ENCODE data around the gene SIAE.

The SIAE gene

GRCh38 chr11:124673333-124674167, at the start of gene SIAE, which contains the start of gene SPA17:
Gene SIAE, minus strand, starts transcription at chr11:124673739. Its CDS starts 31 bp downstream, at chr11:124673708.
Gene SPA17, plus strand, starts transcription at chr11:124673904. Its CDS starts 1,361 bp downstream, at chr11:124675265.
- no peaks in the 10 kb centered on the region for H3K27me3 ChIP-seq (ENCODE audit: insufficient read depth, low read length, poor library complexity, severe bottlenecking)
- H3K9me3 ChIP-seq (ENCODE audit: insufficient read depth, low read depth, low read length), result no peaks in the 10 kb centered on the region
- no peaks in the 10 kb centered on the region for H4K20me1 ChIP-seq (ENCODE audit: insufficient read depth, low read length, poor library complexity, severe bottlenecking)
- peak within 1 kb of the TSS; percentile 79 for H3K4me3 ChIP-seq (ENCODE audit: low read length, poor library complexity, severe bottlenecking)
- H3K4me2 ChIP-seq (ENCODE audit: low read depth, low read length, poor library complexity, severe bottlenecking), result peak within 1 kb of the TSS; percentile 65
- no peaks in the 10 kb centered on the region for H3F3A ChIP-seq (ENCODE audit: low read depth)
- H3K9ac ChIP-seq (ENCODE audit: low read depth, low read length, poor library complexity, severe bottlenecking), result peak within 1 kb of the TSS; percentile 76
- TF ChIP-seq EZH2phosphoT487 (IDR thresholded peaks at IDR 0.05; ENCODE audit: borderline replicate concordance) (no peak), CTCF (conservative IDR thresholded peaks at IDR 0.05; ENCODE audit: low read length) (no peak)
- H3K4me1 ChIP-seq (ENCODE audit: insufficient read depth, low read length, poor library complexity, severe bottlenecking), result peaks cover 33% of the 10 kb centered on the region
- H2AFZ ChIP-seq (ENCODE audit: low read length), result peak within 1 kb of the TSS; percentile 83
- no peaks in the 10 kb centered on the region for H3K36me3 ChIP-seq (ENCODE audit: insufficient read depth, low read length)
- H3K9me2 ChIP-seq (replicated peaks; ENCODE audit: low read depth, low read length), result no peaks in the 10 kb centered on the region
- no peaks in the 10 kb centered on the region for H3K79me2 ChIP-seq (ENCODE audit: insufficient read depth, low read length)

GRCh38 chr11:124722176-124722575, 48.6 kb upstream of the SIAE start:
- Histone ChIP-seq H3K27me3 (ENCODE audit: insufficient read depth, low read length, poor library complexity, severe bottlenecking) (peaks cover 12% of the 10 kb centered on the region), H3F3A (ENCODE audit: low read depth) (no peaks in the 10 kb centered on the region), H3K4me1 (ENCODE audit: insufficient read depth, low read length, poor library complexity, severe bottlenecking) (peaks cover 55% of the 10 kb centered on the region), H2AFZ (ENCODE audit: low read length) (no peak overlapping the region), H3K79me2 (ENCODE audit: insufficient read depth, low read length) (no peaks in the 10 kb centered on the region), H3K9me3 (ENCODE audit: insufficient read depth, low read depth, low read length) (no peaks in the 10 kb centered on the region), H3K4me3 (ENCODE audit: low read length, poor library complexity, severe bottlenecking) (no peak overlapping the region), H3K9me2 (replicated peaks; ENCODE audit: low read depth, low read length) (no peaks in the 10 kb centered on the region), H3K36me3 (ENCODE audit: insufficient read depth, low read length) (no peaks in the 10 kb centered on the region), H4K20me1 (ENCODE audit: insufficient read depth, low read length, poor library complexity, severe bottlenecking) (no peaks in the 10 kb centered on the region), H3K4me2 (ENCODE audit: low read depth, low read length, poor library complexity, severe bottlenecking) (peak overlapping the region; percentile 3), H3K9ac (ENCODE audit: low read depth, low read length, poor library complexity, severe bottlenecking) (no peak overlapping the region)
- TF ChIP-seq CTCF (conservative IDR thresholded peaks at IDR 0.05; ENCODE audit: low read length), result no peak
- no peak for TF ChIP-seq EZH2phosphoT487 (IDR thresholded peaks at IDR 0.05; ENCODE audit: borderline replicate concordance)

- peaks cover 40% of the 10 kb centered on the region for H3K4me1 ChIP-seq (ENCODE audit: insufficient read depth, low read length, poor library complexity, severe bottlenecking)
- H3F3A ChIP-seq (ENCODE audit: low read depth), result no peaks in the 10 kb centered on the region
- H3K4me3 ChIP-seq (ENCODE audit: low read length, poor library complexity, severe bottlenecking), result no peak overlapping the region
- H3K9me3 ChIP-seq (ENCODE audit: insufficient read depth, low read depth, low read length), result no peaks in the 10 kb centered on the region
- no peaks in the 10 kb centered on the region for H3K9me2 ChIP-seq (replicated peaks; ENCODE audit: low read depth, low read length)
- H3K79me2 ChIP-seq (ENCODE audit: insufficient read depth, low read length), result no peaks in the 10 kb centered on the region
- H3K9ac ChIP-seq (ENCODE audit: low read depth, low read length, poor library complexity, severe bottlenecking), result no peak overlapping the region
- H3K27me3 ChIP-seq (ENCODE audit: insufficient read depth, low read length, poor library complexity, severe bottlenecking), result peaks cover 12% of the 10 kb centered on the region
- no peak overlapping the region for H3K4me2 ChIP-seq (ENCODE audit: low read depth, low read length, poor library complexity, severe bottlenecking)
- no peak for TF ChIP-seq EZH2phosphoT487 (IDR thresholded peaks at IDR 0.05; ENCODE audit: borderline replicate concordance)
- no peak for TF ChIP-seq CTCF (conservative IDR thresholded peaks at IDR 0.05; ENCODE audit: low read length)
- no peak overlapping the region for H2AFZ ChIP-seq (ENCODE audit: low read length)
- no peaks in the 10 kb centered on the region for H4K20me1 ChIP-seq (ENCODE audit: insufficient read depth, low read length, poor library complexity, severe bottlenecking)
- H3K36me3 ChIP-seq (ENCODE audit: insufficient read depth, low read length), result no peaks in the 10 kb centered on the region
These were observed 46.0 kb upstream of the SIAE start for GRCh38 chr11:124719534-124719933.
